K562 (cell line): Measurements from ENCODE around the gene TMEM191C. TPM values are rescaled to one million over a fixed set of nuclear protein-coding genes. Genes with fewer than 3 reads are reported as not detected.
"Not testable (repeated sequence)": the region's sequence is repeated elsewhere in the genome, so short reads cannot be mapped to it uniquely, and the experiment has no call there.

Experiments
- ATAC-seq: fragments of 200-7000 bp; cut with Tn5 transposase; 3 replicates; pipeline ENCODE4 v1.9.1; 2020; ENCODE audit warnings: moderate library complexity
- BruUV-seq: library from RNA; stranded (reverse); fragments of 400-500 nt; replicated peaks from 2 replicates; lab custom pipeline; 2021; lab: Mats Ljungman, UMichigan
- CTCF ChIA-PET: fragments of 300-600 bp; formaldehyde crosslinking; extraction: SDS; loops from one replicate; lab custom pipeline; 2021; ENCODE audit warnings: low intra/inter-chr PET ratio; lab: Yijun Ruan, JAX
- POLR2A ChIA-PET: fragments of 300-600, 350-650 bp; sonication (Branson Sonifier 250); formaldehyde crosslinking; extraction: SDS; loops from one replicate; lab custom pipeline; 2021; ENCODE audit warnings: antibody characterized with exemption, inconsistent platforms; lab: Yijun Ruan, JAX
- DNase-seq, 4 experiments: peaks; one replicate each; pipeline versions ENCODE4 v3.0.0 to v3.0.0-alpha.2; 2011 to 2018; ENCODE audit warnings: low spot score in 3 of 4, mixed read lengths in 3 of 4; ENCODE audit errors: extremely low read depth in 1 of 4
- FAIRE-seq: peaks from 2 replicates; lab custom pipeline; 2011; peaks lifted over from hg19 to GRCh38; lab: Jason Lieb, UNC
- H2AFZ ChIP-seq: 2 replicates; pipeline ENCODE4 v1.6.0; 2011; ENCODE audit warnings: low read depth, low read length, control low read depth, inconsistent platforms
- H3K27ac ChIP-seq: fragments of 200-600 bp; 3 replicates; pipeline ENCODE4 v1.8.0; 2011; ENCODE audit warnings: low read depth, mild to moderate bottlenecking, control low read depth, inconsistent platforms, low read length, moderate library complexity, mixed read lengths; ENCODE audit errors: extremely low read depth
- H3K27me3 ChIP-seq, 2 experiments: fragments of 300-600 bp in 1 of 2; 2 replicates in 1 of 2; 3 replicates in 1 of 2; pipeline versions ENCODE4 v1.6.0 to v1.8.0; 2011; ENCODE audit warnings: inconsistent platforms in 2 of 2, low read length in 2 of 2, mild to moderate bottlenecking in 1 of 2, mixed read lengths in 1 of 2, moderate library complexity in 1 of 2; ENCODE audit not compliant: control insufficient read depth in 2 of 2, insufficient read depth in 2 of 2
- H3K36me3 ChIP-seq: fragments of 300-600 bp; 3 replicates; pipeline ENCODE4 v1.8.0; 2011; ENCODE audit warnings: mild to moderate bottlenecking, low read length, inconsistent platforms; ENCODE audit not compliant: control insufficient read depth, insufficient read depth
- H3K4me1 ChIP-seq, 2 experiments: fragments of 200-600 bp in 1 of 2; replicated peaks in 1 of 2; 2 replicates in 1 of 2; 3 replicates in 1 of 2; pipeline versions ENCODE4 v1.5.1 to v1.8.0; 2011; ENCODE audit warnings: inconsistent platforms in 2 of 2, low read length in 2 of 2, mild to moderate bottlenecking in 1 of 2, mixed read lengths in 1 of 2, moderate library complexity in 1 of 2; ENCODE audit not compliant: control insufficient read depth in 2 of 2, insufficient read depth in 2 of 2
- H3K4me2 ChIP-seq: 2 replicates; pipeline ENCODE4 v1.6.1; 2011; ENCODE audit warnings: low read length, control low read depth, inconsistent platforms, mixed read lengths; ENCODE audit not compliant: insufficient read depth
- H3K4me3 ChIP-seq: fragments of 200-600 bp; sonication (generic), shearing (Covaris generic); 2 replicates; pipeline ENCODE4 v1.5.1; 2016; ENCODE audit warnings: control low read depth, inconsistent platforms
- H3K79me2 ChIP-seq: fragments of 200-600 bp; 3 replicates; pipeline ENCODE4 v1.8.0; 2011; ENCODE audit warnings: low read length, inconsistent platforms; ENCODE audit not compliant: control insufficient read depth, insufficient read depth
- H3K9ac ChIP-seq, 2 experiments: 2 replicates each; pipeline versions ENCODE4 v1.6.0 to v1.6.1; 2011; ENCODE audit warnings: low read depth in 2 of 2, low read length in 2 of 2, control low read depth in 1 of 2, inconsistent platforms in 1 of 2, mild to moderate bottlenecking in 1 of 2, mixed read lengths in 1 of 2; ENCODE audit not compliant: insufficient read depth in 1 of 2
- H3K9me1 ChIP-seq: one replicate; pipeline ENCODE4 v1.6.0; 2011; ENCODE audit warnings: inconsistent platforms, mild to moderate bottlenecking, low read length, moderate library complexity; ENCODE audit not compliant: control insufficient read depth, insufficient read depth
- H3K9me3 ChIP-seq: replicated peaks from 2 replicates; pipeline ENCODE4 v1.5.1; 2011; ENCODE audit warnings: low read depth, low read length, inconsistent platforms; ENCODE audit not compliant: control insufficient read depth, insufficient read depth
- H4K20me1 ChIP-seq: replicated peaks from 2 replicates; pipeline ENCODE4 v1.6.1; 2011; ENCODE audit warnings: low read length, inconsistent platforms, mixed read lengths; ENCODE audit not compliant: control insufficient read depth, insufficient read depth
- ATF1 ChIP-seq, 2 experiments: fragments of 450-650 bp in 1 of 2; IDR thresholded peaks; 2 replicates each; pipeline ENCODE4 v1.6.1; 2016; ENCODE audit warnings: missing compliant biosample characterization in 1 of 2, missing genetic modification characterization in 1 of 2
- BCL6 ChIP-seq: fragments of 250-450 bp; sonication (Bioruptor Pico); IDR thresholded peaks from 2 replicates; pipeline ENCODE4 v1.4.0; 2020
- DNMT1 ChIP-seq: fragments of 450-650 bp; IDR thresholded peaks from 2 replicates; pipeline ENCODE4 v1.6.1; 2016; ENCODE audit warnings: antibody characterized with exemption, mild to moderate bottlenecking
- GABPB1 ChIP-seq: sonication (generic); formaldehyde crosslinking; IDR thresholded peaks from 2 replicates; pipeline ENCODE4 v1.8.0; 2022; ENCODE audit warnings: mild to moderate bottlenecking, missing genetic modification reagents
- POLR2G ChIP-seq: fragments of 200-400 bp; formaldehyde crosslinking; IDR thresholded peaks from 2 replicates; pipeline ENCODE4 v1.6.1; 2017; ENCODE audit warnings: low read depth, mild to moderate bottlenecking, antibody characterized with exemption, low read length, moderate library complexity
- POU5F1 ChIP-seq: fragments of 150-350 bp; IDR thresholded peaks from 2 replicates; pipeline ENCODE4 v1.6.1; 2014; ENCODE audit warnings: borderline replicate concordance, low read length, low read depth, mild to moderate bottlenecking; ENCODE audit not compliant: partially characterized antibody
- RBFOX2 ChIP-seq: fragments of 200-400 bp; formaldehyde crosslinking; IDR thresholded peaks from 2 replicates; pipeline ENCODE4 v1.6.1; 2017; ENCODE audit warnings: low read depth, mild to moderate bottlenecking, low read length, moderate library complexity
- SLC30A9 ChIP-seq: fragments of 250-450 bp; sonication (Bioruptor Pico); IDR thresholded peaks from 2 replicates; pipeline ENCODE4 v1.8.0; 2022; ENCODE audit warnings: mild to moderate bottlenecking, moderate library complexity
- ZNF165 ChIP-seq: fragments of 250-450 bp; sonication (Bioruptor Pico); IDR thresholded peaks from 2 replicates; pipeline ENCODE4 v1.4.0; 2020; ENCODE audit warnings: borderline replicate concordance
- WGBS: fragments of 100-300 bp; shearing (Covaris generic); methylation state at CpG from one replicate; pipeline ENCODE4 v1.1.6; 2016; ENCODE audit warnings: low coverage, mixed read lengths; ENCODE audit not compliant: insufficient coverage; ENCODE audit errors: missing lambda C conversion rate; 5-methylcytosine and 5-hydroxymethylcytosine counted together
- in situ Hi-C: fragments of 300-500 bp; cut with MboI; formaldehyde crosslinking; loops from 4 replicates; pipeline ENCODE4 v1.15.0; 2018; ENCODE audit warnings: inconsistent platforms, mixed read lengths
- intact Hi-C: fragments of 100-400 bp; cut with micrococcal nuclease; formaldehyde crosslinking; loops from 2 replicates; pipeline ENCODE4 v1.14.2; 2022
- polyA plus RNA-seq, 8 experiments: library from polyadenylated mRNA; depleted of rRNA in 4 of 8; stranded (reverse) in 5 of 8; unstranded in 3 of 8; fragments of >200 nt; fragmentation: Nextera tagmentation in 2 of 8; fragmentation: Illumina TruSeq in 1 of 8; extraction: Ambion mirVana in 2 of 8; extraction: Trizol in 1 of 8; gene quantifications; 2 replicates each; pipeline versions ENCODE4 v1.2.1 to v1.2.3, GENCODE V29; 2011 to 2014; ENCODE audit warnings: inconsistent platforms in 1 of 8, missing spikeins in 1 of 8
- total RNA-seq, 7 experiments: library from RNA; depleted of rRNA in 6 of 7; stranded (reverse); fragments of >200 nt in 6 of 7; fragmentation: Illumina TruSeq in 2 of 7; extraction: Trizol in 2 of 7; gene quantifications; 2 replicates each; pipeline versions ENCODE4 v1.2.1 to v1.2.3, GENCODE V29; 2011 to 2021; ENCODE audit warnings: low replicate concordance in 1 of 7
- TF ChIP-seq, protein P1 (sequence below): sonication (generic); formaldehyde crosslinking; IDR thresholded peaks from 2 replicates; pipeline ENCODE4 v1.8.0; 2022; ENCODE audit warnings: missing genetic modification reagents, mild to moderate bottlenecking, moderate library complexity, borderline replicate concordance
- TF ChIP-seq, protein P2 (sequence below): fragments of 450-650 bp; formaldehyde crosslinking; IDR thresholded peaks from 2 replicates; pipeline ENCODE4 v1.4.0; 2022; ENCODE audit warnings: missing genetic modification characterization

Gene TMEM191C
- total and polyA plus RNA-seq, 9 of the 15 experiments (the other 6 are each of a cell fraction or from before 2014, with no cell fraction given): 0.15 to 7.1 (median 1.1) TPM

DNA sequence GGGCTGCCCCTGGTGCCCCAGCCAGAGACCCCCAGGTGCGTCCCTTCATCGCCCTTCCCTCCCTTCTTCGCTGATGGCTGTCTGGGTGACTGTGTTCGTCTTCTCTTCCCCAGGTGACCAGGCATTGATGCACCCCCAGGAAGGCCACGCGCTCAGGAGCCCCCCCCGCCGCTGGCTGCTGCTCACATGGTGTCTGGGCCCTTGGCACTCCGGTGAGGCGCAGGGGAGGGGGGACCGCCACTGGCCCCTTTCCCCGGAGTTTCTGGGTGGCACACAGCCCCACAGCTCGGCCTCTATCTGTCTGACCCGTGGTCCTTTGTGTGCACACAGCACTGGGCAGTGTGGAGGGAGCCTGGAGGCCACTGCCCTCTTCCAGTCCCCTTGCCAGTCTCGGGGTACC lies 24.5 kb upstream of the TMEM191C start:
- in situ Hi-C loops, H3K9me1 ChIP-seq, FAIRE-seq, CTCF ChIA-PET, H3K27me3 ChIP-seq, H3K4me2 ChIP-seq, H3K9me3 ChIP-seq, intact Hi-C loops, BruUV-seq, H3K4me3 ChIP-seq, H3K27ac ChIP-seq, H2AFZ ChIP-seq, DNase-seq, ATAC-seq: not testable (repeated sequence)
- Histone ChIP-seq H3K9ac (peak overlapping the region in 1 of 2 experiments; percentile 61; a peak in 2 of 4 replicates), H3K4me1 (peaks cover 2 to 54% of the 10 kb centered on the region in 2 experiments; a peak in 4 of 5 replicates), H4K20me1 (peaks cover 43% of the 10 kb centered on the region), H3K36me3 (peaks cover 51% of the 10 kb centered on the region), H3K79me2 (peaks cover 35% of the 10 kb centered on the region)
- POLR2A ChIA-PET: interaction anchor here (1.2 kb wide), 1 partner anchor 204 kb away, joined by 4 read pairs; no protein-coding TSS in a partner anchor
- 0 out of 2 replicates have a peak, but pooled peaks have one; percentile 23 for TF ChIP-seq POLR2G
- WGBS: 95% methylated on average over 2 of the region's 15 CpGs

DNA sequence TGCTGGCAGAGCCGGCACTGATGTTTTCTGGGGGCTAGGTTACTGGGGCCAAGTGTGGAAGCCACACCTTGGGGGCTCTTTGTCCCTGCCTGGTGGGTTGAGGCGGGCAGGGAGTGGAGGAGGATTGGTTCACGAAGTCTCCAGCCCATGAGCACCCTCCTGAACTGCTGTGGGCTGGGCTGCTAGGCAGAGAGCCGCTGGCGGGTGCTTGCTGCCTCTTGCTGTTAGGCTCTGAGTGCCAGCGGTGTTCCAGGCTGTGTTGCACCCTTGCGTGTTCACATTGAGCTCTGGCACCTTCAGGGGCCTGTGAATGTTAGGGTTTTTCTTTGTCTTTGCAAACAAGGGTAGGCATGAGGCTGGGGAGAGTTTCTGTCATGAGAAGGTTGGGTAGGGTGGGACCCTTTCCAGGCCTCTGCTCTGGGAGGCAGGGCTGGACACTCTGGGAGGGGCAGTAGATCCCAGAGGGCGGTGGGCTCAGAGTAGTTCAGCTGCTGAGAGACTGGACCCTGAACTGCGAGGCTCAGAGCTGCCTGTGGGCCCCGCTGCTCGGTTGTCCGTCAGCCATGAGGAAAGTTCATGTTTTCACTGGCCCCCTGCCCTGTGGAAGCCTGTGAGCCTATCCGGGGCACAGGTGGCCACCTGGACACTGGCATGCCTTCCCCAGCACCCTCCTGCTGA lies 24.0 kb upstream of the TMEM191C start:
- in situ Hi-C loops: no loop called here
- Histone ChIP-seq H3K36me3 (peaks cover 57% of the 10 kb centered on the region), H3K4me1 (peaks cover under 1 to 58% of the 10 kb centered on the region in 2 experiments; a peak in 4 of 5 replicates), H3K27me3 (no peaks in the 10 kb centered on the region), H3K9me1 (peaks cover 15% of the 10 kb centered on the region), H3K9me3 (no peaks in the 10 kb centered on the region), H2AFZ (no peak overlapping the region), H3K4me3 (no peak overlapping the region), H3K9ac (peak overlapping the region in 1 of 2 experiments; percentile 61; a peak in 2 of 4 replicates), H4K20me1 (peaks cover 48% of the 10 kb centered on the region), H3K4me2 (no peak overlapping the region), H3K79me2 (peaks cover 37% of the 10 kb centered on the region), H3K27ac (peak overlapping the region; percentile 23; the same call in 1 of the 3 replicates)
- intact Hi-C loops: no loop called here
- CTCF ChIA-PET: no interaction called here
- FAIRE-seq (no peak), DNase-seq (no peak), ATAC-seq (no peak)
- POLR2A ChIA-PET: interaction anchor here (0.8 to 1.3 kb wide), 5 partner anchors 9 to 204 kb away, joined by 3 to 6 read pairs (median 3); no protein-coding TSS in a partner anchor
- BruUV-seq: no TSS peak
- WGBS: 91% methylated on average over 13 of the region's 13 CpGs
- no peak for TF ChIP-seq POU5F1
- TF ChIP-seq SLC30A9 (CRISPR knock-in tag): no peak
- TF ChIP-seq, protein P1, sequence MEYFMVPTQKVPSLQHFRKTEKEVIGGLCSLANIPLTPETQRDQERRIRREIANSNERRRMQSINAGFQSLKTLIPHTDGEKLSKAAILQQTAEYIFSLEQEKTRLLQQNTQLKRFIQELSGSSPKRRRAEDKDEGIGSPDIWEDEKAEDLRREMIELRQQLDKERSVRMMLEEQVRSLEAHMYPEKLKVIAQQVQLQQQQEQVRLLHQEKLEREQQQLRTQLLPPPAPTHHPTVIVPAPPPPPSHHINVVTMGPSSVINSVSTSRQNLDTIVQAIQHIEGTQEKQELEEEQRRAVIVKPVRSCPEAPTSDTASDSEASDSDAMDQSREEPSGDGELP (CRISPR knock-in tag): peak; percentile 41; the same call in 1 of the 2 replicates
- 0 out of 2 replicates have a peak, but pooled peaks have one; percentile 16 for TF ChIP-seq ATF1 (CRISPR knock-in tag; IDR thresholded peaks at IDR 0.05)
- no peak for TF ChIP-seq ATF1 (tag; IDR thresholded peaks at IDR 0.05)
- TF ChIP-seq RBFOX2: no peak
- 0 out of 2 replicates have a peak, but pooled peaks have one; percentile 24 for TF ChIP-seq POLR2G
- TF ChIP-seq BCL6: no peak
- TF ChIP-seq DNMT1: no peak
- TF ChIP-seq, protein P2, sequence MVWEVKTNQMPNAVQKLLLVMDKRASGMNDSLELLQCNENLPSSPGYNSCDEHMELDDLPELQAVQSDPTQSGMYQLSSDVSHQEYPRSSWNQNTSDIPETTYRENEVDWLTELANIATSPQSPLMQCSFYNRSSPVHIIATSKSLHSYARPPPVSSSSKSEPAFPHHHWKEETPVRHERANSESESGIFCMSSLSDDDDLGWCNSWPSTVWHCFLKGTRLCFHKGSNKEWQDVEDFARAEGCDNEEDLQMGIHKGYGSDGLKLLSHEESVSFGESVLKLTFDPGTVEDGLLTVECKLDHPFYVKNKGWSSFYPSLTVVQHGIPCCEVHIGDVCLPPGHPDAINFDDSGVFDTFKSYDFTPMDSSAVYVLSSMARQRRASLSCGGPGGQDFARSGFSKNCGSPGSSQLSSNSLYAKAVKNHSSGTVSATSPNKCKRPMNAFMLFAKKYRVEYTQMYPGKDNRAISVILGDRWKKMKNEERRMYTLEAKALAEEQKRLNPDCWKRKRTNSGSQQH: 0 out of 2 replicates have a peak, but pooled peaks have one; percentile 25
- 0 out of 2 replicates have a peak, but pooled peaks have one; percentile 37 for TF ChIP-seq ZNF165 (CRISPR knock-in tag)
- peak; percentile 35; the same call in 1 of the 2 replicates for TF ChIP-seq GABPB1 (CRISPR knock-in tag)
